Sigmoid colon (tissue), 7 donors: ENCODE data around the gene CYGB. TPM values are rescaled to one million over a fixed set of nuclear protein-coding genes. Genes with fewer than 3 reads are reported as not detected.

Experiments used
- DNase-seq: peaks from one replicate; pipeline ENCODE4 v3.0.0-alpha.2; 2019
- H3K27ac ChIP-seq, 4 donors: fragments of 200-600 bp; sonication (generic); one replicate each; pipeline ENCODE4 v1.5.1; 2016 to 2019; ENCODE audit warnings: mild to moderate bottlenecking in 1 of 4
- H3K27me3 ChIP-seq, 3 donors: fragments of 200-600 bp; sonication (generic); one replicate each; pipeline ENCODE4 v1.5.1; 2019; ENCODE audit warnings: mild to moderate bottlenecking in 1 of 3
- H3K36me3 ChIP-seq, 4 donors: fragments of 200-600 bp; sonication (generic); one replicate each; pipeline ENCODE4 v1.5.1; 2016 to 2019
- H3K4me1 ChIP-seq, 4 donors: fragments of 200-600 bp; sonication (generic); one replicate each; pipeline ENCODE4 v1.5.1; 2017 to 2019
- H3K4me3 ChIP-seq, 4 donors: fragments of 200-600 bp; sonication (generic); one replicate each; pipeline ENCODE4 v1.5.1; 2017 to 2019; ENCODE audit warnings: mild to moderate bottlenecking in 2 of 4, moderate library complexity in 1 of 4
- H3K9me3 ChIP-seq, 4 donors: fragments of 200-600 bp in 3 of 4; sonication (generic) in 3 of 4; one replicate each; pipeline versions ENCODE4 v1.5.1 to v1.6.1; 2013 to 2019
- EP300 ChIP-seq, 4 donors: sonication (generic); formaldehyde crosslinking; IDR thresholded peaks; one replicate each; pipeline ENCODE4 v1.6.1; 2017; ENCODE audit warnings: antibody characterized with exemption in 4 of 4
- POLR2A ChIP-seq, 2 donors: fragments of 450-650 bp; IDR thresholded peaks; one replicate each; pipeline ENCODE4 v1.6.1; 2016; ENCODE audit warnings: antibody characterized with exemption in 2 of 2, mild to moderate bottlenecking in 2 of 2, moderate library complexity in 2 of 2
- POLR2AphosphoS5 ChIP-seq, 4 donors: sonication (generic); formaldehyde crosslinking; IDR thresholded peaks; one replicate each; pipeline ENCODE4 v1.6.1; 2017; ENCODE audit warnings: antibody characterized with exemption in 4 of 4
- WGBS, 2 donors: extraction: QIAGEN DNeasy Blood & Tissue Kit; methylation state at CpG; one replicate each; pipeline ENCODE4 v1.1.7; 2013; 5-methylcytosine and 5-hydroxymethylcytosine counted together
- intact Hi-C: fragments of 100-400 bp; cut with DNase I; formaldehyde crosslinking; loops from one replicate; pipeline ENCODE4 v1.15.1; 2023
- polyA plus RNA-seq, 3 donors: library from polyadenylated mRNA; stranded (reverse); fragments of 200-250 nt; gene quantifications; one replicate each; pipeline ENCODE4 v1.2.3, GENCODE V29; 2013
- total RNA-seq, 4 donors: library from RNA; depleted of rRNA; stranded (reverse); fragments of >200 nt; gene quantifications; one replicate each; pipeline ENCODE4 v1.1.0, GENCODE V29; 2016
- TF ChIP-seq, protein P1 (sequence below), 4 experiments: fragments of 450-650 bp in 3 of 4; fragments of 200-600 bp in 1 of 4; IDR thresholded peaks; one replicate each; pipeline ENCODE4 v1.5.1; 2016 to 2019; ENCODE audit warnings: antibody characterized with exemption in 4 of 4, mild to moderate bottlenecking in 3 of 4, moderate library complexity in 2 of 4
- donor health status: healthy with polysubstance abuse.
- donor health status: Bipolar disorder and iron deficiency.
- donor health status: healthy.

The CYGB gene
- total and polyA plus RNA-seq, 7 donors: 9.7 to 33.4 (median 19.0) TPM

- Histone ChIP-seq H3K27ac (peak overlapping the region in 1 of 4 donors; percentile 70), H3K36me3 (no peaks in the 10 kb centered on the region), H3K9me3 (no peaks in the 10 kb centered on the region), H3K4me3 (no peak overlapping the region), H3K4me1 (no peaks in the 10 kb centered on the region), H3K27me3 (no peaks in the 10 kb centered on the region)
- TF ChIP-seq, protein P1, sequence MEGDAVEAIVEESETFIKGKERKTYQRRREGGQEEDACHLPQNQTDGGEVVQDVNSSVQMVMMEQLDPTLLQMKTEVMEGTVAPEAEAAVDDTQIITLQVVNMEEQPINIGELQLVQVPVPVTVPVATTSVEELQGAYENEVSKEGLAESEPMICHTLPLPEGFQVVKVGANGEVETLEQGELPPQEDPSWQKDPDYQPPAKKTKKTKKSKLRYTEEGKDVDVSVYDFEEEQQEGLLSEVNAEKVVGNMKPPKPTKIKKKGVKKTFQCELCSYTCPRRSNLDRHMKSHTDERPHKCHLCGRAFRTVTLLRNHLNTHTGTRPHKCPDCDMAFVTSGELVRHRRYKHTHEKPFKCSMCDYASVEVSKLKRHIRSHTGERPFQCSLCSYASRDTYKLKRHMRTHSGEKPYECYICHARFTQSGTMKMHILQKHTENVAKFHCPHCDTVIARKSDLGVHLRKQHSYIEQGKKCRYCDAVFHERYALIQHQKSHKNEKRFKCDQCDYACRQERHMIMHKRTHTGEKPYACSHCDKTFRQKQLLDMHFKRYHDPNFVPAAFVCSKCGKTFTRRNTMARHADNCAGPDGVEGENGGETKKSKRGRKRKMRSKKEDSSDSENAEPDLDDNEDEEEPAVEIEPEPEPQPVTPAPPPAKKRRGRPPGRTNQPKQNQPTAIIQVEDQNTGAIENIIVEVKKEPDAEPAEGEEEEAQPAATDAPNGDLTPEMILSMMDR (IDR thresholded peaks at IDR 0.05): no peak
- no peak for TF ChIP-seq POLR2A (IDR thresholded peaks at IDR 0.05)
- TF ChIP-seq EP300 (IDR thresholded peaks at IDR 0.05): no peak
- TF ChIP-seq POLR2AphosphoS5 (IDR thresholded peaks at IDR 0.05): no peak
- intact Hi-C loops: no loop called here
- no peak for DNase-seq
- 64 to 77% methylated on average over 10 of the region's 10 CpGs for WGBS, 2 donors
Observed at GRCh38 chr17:76490112-76490710, 47.3 kb downstream of the CYGB start.

- DNase-seq: no peak
- H3K36me3 ChIP-seq: no peaks in the 10 kb centered on the region
- no peak for TF ChIP-seq EP300 (IDR thresholded peaks at IDR 0.05)
- no peak for TF ChIP-seq POLR2AphosphoS5 (IDR thresholded peaks at IDR 0.05)
- TF ChIP-seq, protein P1 (IDR thresholded peaks at IDR 0.05): no peak
- TF ChIP-seq POLR2A (IDR thresholded peaks at IDR 0.05): no peak
- no peaks in the 10 kb centered on the region for H3K4me1 ChIP-seq
- H3K27me3 ChIP-seq: no peaks in the 10 kb centered on the region
- H3K9me3 ChIP-seq: no peaks in the 10 kb centered on the region
- WGBS, 2 donors: 97% methylated on average over 22 of the region's 22 CpGs
- H3K27ac ChIP-seq: peak overlapping the region in 1 of 4 donors; percentile 4
- H3K4me3 ChIP-seq: no peak overlapping the region
- intact Hi-C loops: no loop called here
Observed at GRCh38 chr17:76487451-76488192, 49.9 kb downstream of the CYGB start.

DNA sequence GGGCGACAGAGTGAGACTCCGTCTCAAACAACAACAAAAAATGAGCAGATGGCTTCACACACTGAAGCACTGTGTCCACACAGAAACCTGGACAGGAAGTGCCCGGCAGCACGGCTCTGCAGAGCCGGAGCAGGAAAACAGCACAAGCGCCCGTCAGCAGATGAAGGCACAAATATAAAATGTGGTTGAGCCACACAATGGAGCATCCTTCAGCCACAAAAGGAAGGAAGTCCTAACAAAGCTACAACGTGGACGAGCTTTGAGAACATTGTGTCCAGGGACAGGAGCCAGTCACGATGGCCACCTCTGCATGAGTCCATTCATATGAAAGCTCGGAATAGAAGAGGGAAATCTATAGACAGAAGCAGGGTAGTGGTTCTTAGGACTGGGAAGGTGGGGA, 51.9 kb downstream of the CYGB start:
- TF ChIP-seq EP300 (IDR thresholded peaks at IDR 0.05) (peak in 3 of 4 donors; percentile 30 to 89 (median 84)), POLR2AphosphoS5 (IDR thresholded peaks at IDR 0.05) (peak in 3 of 4 donors; percentile 18 to 74 (median 58)), POLR2A (IDR thresholded peaks at IDR 0.05) (no peak)
- TF ChIP-seq, protein P1 (IDR thresholded peaks at IDR 0.05): no peak
- Histone ChIP-seq H3K9me3 (no peaks in the 10 kb centered on the region), H3K4me1 (no peaks in the 10 kb centered on the region), H3K27ac (peak overlapping the region in 3 of 4 donors; percentile 14 to 57 (median 45)), H3K36me3 (no peaks in the 10 kb centered on the region), H3K4me3 (no peak overlapping the region), H3K27me3 (no peaks in the 10 kb centered on the region)
- 57 to 81% methylated on average over 11 of the region's 11 CpGs for WGBS, 2 donors
- intact Hi-C loops: no loop called here
- peak; percentile 66 for DNase-seq

DNA sequence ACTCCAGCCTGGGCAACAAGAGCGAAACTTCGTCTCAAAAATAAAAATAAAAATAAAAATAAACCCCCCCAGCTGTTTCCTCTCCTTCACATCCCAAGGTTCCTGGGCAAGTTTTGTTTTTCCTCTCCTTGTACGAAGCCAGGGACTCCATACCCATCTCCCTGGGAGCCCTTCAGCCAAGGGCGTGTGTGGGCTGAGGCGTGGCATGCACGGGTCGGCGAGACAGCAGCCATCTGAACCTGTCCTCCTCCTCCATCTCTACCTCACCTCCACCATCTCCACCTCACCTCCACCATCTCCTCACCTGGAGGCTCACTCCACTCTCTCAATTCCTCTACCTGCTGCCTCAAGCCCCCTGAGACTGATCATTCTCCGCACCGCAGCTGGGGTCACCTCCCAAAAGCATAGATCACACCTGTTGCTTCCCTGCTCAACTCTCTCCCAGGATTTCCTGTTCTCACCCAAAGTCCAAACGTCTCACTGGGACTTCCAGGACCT, 53.2 kb downstream of the CYGB start:
- H3K36me3 ChIP-seq: no peaks in the 10 kb centered on the region
- no peaks in the 10 kb centered on the region for H3K9me3 ChIP-seq
- no peaks in the 10 kb centered on the region for H3K4me1 ChIP-seq
- no peaks in the 10 kb centered on the region for H3K27me3 ChIP-seq
- intact Hi-C loops: no loop called here
- H3K27ac ChIP-seq: peak overlapping the region in 2 of 4 donors; percentile 6 to 57
- WGBS, 2 donors: 88% methylated on average over 11 of the region's 11 CpGs
- TF ChIP-seq EP300 (IDR thresholded peaks at IDR 0.05) (no peak), POLR2AphosphoS5 (IDR thresholded peaks at IDR 0.05) (no peak), POLR2A (IDR thresholded peaks at IDR 0.05) (no peak)
- TF ChIP-seq, protein P1 (IDR thresholded peaks at IDR 0.05): no peak
- no peak overlapping the region for H3K4me3 ChIP-seq
- DNase-seq: no peak
